Sigmoid colon (tissue), 7 donors: ENCODE results near the gene SIRT1. TPM values are rescaled to one million over a fixed set of nuclear protein-coding genes. Genes with fewer than 3 reads are reported as not detected.

Experiments used
- DNase-seq: peaks from one replicate; pipeline ENCODE4 v3.0.0-alpha.2; 2019
- H3K27ac ChIP-seq, 4 donors: fragments of 200-600 bp; sonication (generic); one replicate each; pipeline ENCODE4 v1.5.1; 2016 to 2019; ENCODE audit warnings: mild to moderate bottlenecking in 1 of 4
- H3K27me3 ChIP-seq, 3 donors: fragments of 200-600 bp; sonication (generic); one replicate each; pipeline ENCODE4 v1.5.1; 2019; ENCODE audit warnings: mild to moderate bottlenecking in 1 of 3
- H3K36me3 ChIP-seq, 4 donors: fragments of 200-600 bp; sonication (generic); one replicate each; pipeline ENCODE4 v1.5.1; 2016 to 2019
- H3K4me1 ChIP-seq, 4 donors: fragments of 200-600 bp; sonication (generic); one replicate each; pipeline ENCODE4 v1.5.1; 2017 to 2019
- H3K4me3 ChIP-seq, 4 donors: fragments of 200-600 bp; sonication (generic); one replicate each; pipeline ENCODE4 v1.5.1; 2017 to 2019; ENCODE audit warnings: mild to moderate bottlenecking in 2 of 4, moderate library complexity in 1 of 4
- H3K9me3 ChIP-seq, 4 donors: fragments of 200-600 bp in 3 of 4; sonication (generic) in 3 of 4; one replicate each; pipeline versions ENCODE4 v1.5.1 to v1.6.1; 2013 to 2019
- EP300 ChIP-seq, 4 donors: sonication (generic); formaldehyde crosslinking; IDR thresholded peaks; one replicate each; pipeline ENCODE4 v1.6.1; 2017; ENCODE audit warnings: antibody characterized with exemption in 4 of 4
- POLR2A ChIP-seq, 2 donors: fragments of 450-650 bp; IDR thresholded peaks; one replicate each; pipeline ENCODE4 v1.6.1; 2016; ENCODE audit warnings: antibody characterized with exemption in 2 of 2, mild to moderate bottlenecking in 2 of 2, moderate library complexity in 2 of 2
- POLR2AphosphoS5 ChIP-seq, 4 donors: sonication (generic); formaldehyde crosslinking; IDR thresholded peaks; one replicate each; pipeline ENCODE4 v1.6.1; 2017; ENCODE audit warnings: antibody characterized with exemption in 4 of 4
- WGBS, 2 donors: extraction: QIAGEN DNeasy Blood & Tissue Kit; methylation state at CpG; one replicate each; pipeline ENCODE4 v1.1.7; 2013; 5-methylcytosine and 5-hydroxymethylcytosine counted together
- intact Hi-C: fragments of 100-400 bp; cut with DNase I; formaldehyde crosslinking; loops from one replicate; pipeline ENCODE4 v1.15.1; 2023
- polyA plus RNA-seq, 3 donors: library from polyadenylated mRNA; stranded (reverse); fragments of 200-250 nt; gene quantifications; one replicate each; pipeline ENCODE4 v1.2.3, GENCODE V29; 2013
- total RNA-seq, 4 donors: library from RNA; depleted of rRNA; stranded (reverse); fragments of >200 nt; gene quantifications; one replicate each; pipeline ENCODE4 v1.1.0, GENCODE V29; 2016
- TF ChIP-seq, protein P1 (sequence below), 4 experiments: fragments of 450-650 bp in 3 of 4; fragments of 200-600 bp in 1 of 4; IDR thresholded peaks; one replicate each; pipeline ENCODE4 v1.5.1; 2016 to 2019; ENCODE audit warnings: antibody characterized with exemption in 4 of 4, mild to moderate bottlenecking in 3 of 4, moderate library complexity in 2 of 4
- donor health status: healthy with polysubstance abuse.
- donor health status: Bipolar disorder and iron deficiency.
- donor health status: healthy.

The SIRT1 gene
- total and polyA plus RNA-seq, 7 donors = 11.1 to 38.2 (median 22.4) TPM

GRCh38 chr10:67851186-67851585, 33.3 kb upstream of the SIRT1 start:
- H3K27me3 ChIP-seq = no peaks in the 10 kb centered on the region
- no peaks in the 10 kb centered on the region for H3K36me3 ChIP-seq
- H3K4me1 ChIP-seq = peaks cover 0 to 8% (median 7%) of the 10 kb centered on the region in 4 donors
- no peak overlapping the region for H3K27ac ChIP-seq
- no peak for DNase-seq
- intact Hi-C loops = loop anchor here (2.0 to 10.0 kb wide), 3 partner anchors 226 to 482 kb away; partner anchors contain the start of genes HERC4, HNRNPH3 and PBLD
- WGBS, 2 donors = 72 to 83% methylated on average over 2 of the region's 2 CpGs
- H3K9me3 ChIP-seq = no peaks in the 10 kb centered on the region
- H3K4me3 ChIP-seq = no peak overlapping the region
- no peak for TF ChIP-seq POLR2AphosphoS5 (IDR thresholded peaks at IDR 0.05)
- TF ChIP-seq POLR2A (IDR thresholded peaks at IDR 0.05) = no peak
- no peak for TF ChIP-seq EP300 (IDR thresholded peaks at IDR 0.05)
- TF ChIP-seq, protein P1, sequence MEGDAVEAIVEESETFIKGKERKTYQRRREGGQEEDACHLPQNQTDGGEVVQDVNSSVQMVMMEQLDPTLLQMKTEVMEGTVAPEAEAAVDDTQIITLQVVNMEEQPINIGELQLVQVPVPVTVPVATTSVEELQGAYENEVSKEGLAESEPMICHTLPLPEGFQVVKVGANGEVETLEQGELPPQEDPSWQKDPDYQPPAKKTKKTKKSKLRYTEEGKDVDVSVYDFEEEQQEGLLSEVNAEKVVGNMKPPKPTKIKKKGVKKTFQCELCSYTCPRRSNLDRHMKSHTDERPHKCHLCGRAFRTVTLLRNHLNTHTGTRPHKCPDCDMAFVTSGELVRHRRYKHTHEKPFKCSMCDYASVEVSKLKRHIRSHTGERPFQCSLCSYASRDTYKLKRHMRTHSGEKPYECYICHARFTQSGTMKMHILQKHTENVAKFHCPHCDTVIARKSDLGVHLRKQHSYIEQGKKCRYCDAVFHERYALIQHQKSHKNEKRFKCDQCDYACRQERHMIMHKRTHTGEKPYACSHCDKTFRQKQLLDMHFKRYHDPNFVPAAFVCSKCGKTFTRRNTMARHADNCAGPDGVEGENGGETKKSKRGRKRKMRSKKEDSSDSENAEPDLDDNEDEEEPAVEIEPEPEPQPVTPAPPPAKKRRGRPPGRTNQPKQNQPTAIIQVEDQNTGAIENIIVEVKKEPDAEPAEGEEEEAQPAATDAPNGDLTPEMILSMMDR (IDR thresholded peaks at IDR 0.05) = no peak

DNA sequence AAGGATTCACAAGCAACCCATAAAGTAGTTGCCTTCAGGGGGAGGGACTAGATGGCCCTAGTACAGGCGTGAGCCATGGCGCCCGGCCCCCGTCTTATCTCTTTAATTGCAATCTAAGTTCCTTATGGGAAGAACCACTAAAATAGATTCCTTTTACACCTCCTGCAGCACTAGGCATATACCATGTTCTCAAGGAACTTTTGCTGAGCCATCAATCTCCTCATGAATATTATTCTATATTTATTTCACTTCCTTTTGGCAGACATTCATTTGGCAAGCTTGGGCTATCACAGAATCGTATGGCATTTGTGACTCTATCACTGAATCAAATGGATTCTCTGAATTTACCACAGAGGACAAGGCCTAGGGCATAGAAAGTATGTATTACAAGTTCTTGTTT, 31.7 kb upstream of the SIRT1 start:
- 30 to 70% methylated on average over 5 of the region's 5 CpGs for WGBS, 2 donors
- no peak for DNase-seq
- H3K9me3 ChIP-seq = no peaks in the 10 kb centered on the region
- no peaks in the 10 kb centered on the region for H3K36me3 ChIP-seq
- H3K27me3 ChIP-seq = no peaks in the 10 kb centered on the region
- no peak overlapping the region for H3K27ac ChIP-seq
- TF ChIP-seq POLR2AphosphoS5 (IDR thresholded peaks at IDR 0.05) = no peak
- TF ChIP-seq, protein P1 (IDR thresholded peaks at IDR 0.05) = no peak
- no peak for TF ChIP-seq EP300 (IDR thresholded peaks at IDR 0.05)
- peaks cover 0 to 8% (median 7%) of the 10 kb centered on the region in 4 donors for H3K4me1 ChIP-seq
- H3K4me3 ChIP-seq = no peak overlapping the region
- intact Hi-C loops = loop anchor here (5.0 to 10.0 kb wide), 2 partner anchors 225 to 452 kb away; partner anchors contain the start of gene HERC4

DNA sequence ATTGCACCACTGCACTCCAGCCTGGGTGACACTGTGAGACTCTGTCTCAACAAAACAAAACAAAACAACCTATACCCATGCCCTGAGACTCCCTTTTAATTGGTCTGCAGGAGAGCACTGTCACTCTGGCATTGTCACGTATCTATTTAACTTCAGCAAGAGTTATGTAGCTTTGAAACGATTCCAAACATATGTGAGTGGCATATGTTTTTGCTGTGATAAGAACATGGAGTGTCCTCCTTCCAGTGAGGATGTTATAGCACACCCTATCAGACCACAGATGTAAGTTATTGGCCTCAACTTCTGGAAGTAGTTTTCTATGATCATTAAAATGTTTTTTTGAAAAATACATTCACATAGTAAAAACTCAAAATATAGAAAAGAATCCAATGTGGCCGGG, 30.9 kb upstream of the SIRT1 start:
- Histone ChIP-seq H3K36me3 (no peaks in the 10 kb centered on the region), H3K4me3 (no peak overlapping the region), H3K27ac (no peak overlapping the region), H3K9me3 (no peaks in the 10 kb centered on the region), H3K27me3 (no peaks in the 10 kb centered on the region), H3K4me1 (peaks cover 0 to 8% (median 7%) of the 10 kb centered on the region in 4 donors)
- 82 to 86% methylated on average over 3 of the region's 3 CpGs for WGBS, 2 donors
- no peak for TF ChIP-seq POLR2A (IDR thresholded peaks at IDR 0.05)
- no peak for TF ChIP-seq EP300 (IDR thresholded peaks at IDR 0.05)
- no peak for TF ChIP-seq POLR2AphosphoS5 (IDR thresholded peaks at IDR 0.05)
- TF ChIP-seq, protein P1 (IDR thresholded peaks at IDR 0.05) = no peak
- DNase-seq = no peak
- intact Hi-C loops = loop anchor here (5.0 to 10.0 kb wide), 2 partner anchors 224 to 451 kb away; partner anchors contain the start of gene HERC4

- intact Hi-C loops = loop anchor here (10.0 kb wide), 1 partner anchor 446 kb away; no protein-coding TSS in a partner anchor
- Histone ChIP-seq H3K27me3 (no peaks in the 10 kb centered on the region), H3K36me3 (no peaks in the 10 kb centered on the region), H3K9me3 (no peaks in the 10 kb centered on the region), H3K4me1 (no peaks in the 10 kb centered on the region), H3K27ac (no peak overlapping the region), H3K4me3 (no peak overlapping the region)
- WGBS, 2 donors = 86 to 92% methylated on average over 2 of the region's 2 CpGs
- no peak for DNase-seq
- TF ChIP-seq, protein P1 (IDR thresholded peaks at IDR 0.05) = no peak
- TF ChIP-seq EP300 (IDR thresholded peaks at IDR 0.05) (no peak), POLR2A (IDR thresholded peaks at IDR 0.05) (no peak), POLR2AphosphoS5 (IDR thresholded peaks at IDR 0.05) (no peak)
Observed at GRCh38 chr10:67858971-67859370, 25.5 kb upstream of the SIRT1 start.
